ENCODE measurements around the gene TM4SF1.
"Not testable (repeated sequence)": the region's sequence is repeated elsewhere in the genome, so short reads cannot be mapped to it uniquely, and the experiment has no call there.

TM4SF1 gene

DNA sequence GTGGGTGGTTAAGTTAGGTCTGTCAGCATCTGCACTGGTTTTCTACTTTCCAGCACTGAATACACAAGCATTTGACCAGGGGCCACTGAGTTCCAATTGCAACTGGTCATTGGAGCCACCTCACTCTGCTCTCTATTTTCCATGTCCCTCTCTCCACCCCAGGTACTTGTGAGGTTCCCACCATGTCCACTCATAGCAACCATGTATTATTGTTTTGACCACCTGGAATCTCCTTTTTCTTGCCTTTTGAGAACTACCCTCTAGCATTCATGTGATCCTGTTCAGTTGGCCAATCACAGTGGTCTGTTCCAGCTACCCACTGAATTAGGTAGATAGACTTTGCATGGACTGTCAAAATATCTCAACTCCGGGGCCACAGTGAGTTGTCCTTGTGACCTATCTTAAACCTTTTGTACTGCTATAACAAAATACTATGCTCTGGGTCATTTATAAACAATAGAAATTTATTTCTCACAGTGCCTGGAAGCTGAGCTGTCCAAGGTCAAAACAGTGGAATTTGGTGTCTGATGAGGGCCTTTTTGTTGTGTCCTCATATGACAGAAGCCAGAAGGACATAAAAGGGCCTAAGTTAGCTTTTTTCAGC, 23.8 kb downstream of the TM4SF1 start:
- H3K9me3 Mint-ChIP-seq, result no peaks in the 10 kb centered on the region
- H3K27me3 Mint-ChIP-seq, result peaks cover 28% of the 10 kb centered on the region
- no peak overlapping the region for H3K27ac Mint-ChIP-seq
- H3K36me3 Mint-ChIP-seq (ENCODE audit: low read depth), result no peaks in the 10 kb centered on the region
- H3K4me1 Mint-ChIP-seq (ENCODE audit: low read depth), result no peaks in the 10 kb centered on the region
- no peak overlapping the region for H3K4me3 Mint-ChIP-seq

DNA sequence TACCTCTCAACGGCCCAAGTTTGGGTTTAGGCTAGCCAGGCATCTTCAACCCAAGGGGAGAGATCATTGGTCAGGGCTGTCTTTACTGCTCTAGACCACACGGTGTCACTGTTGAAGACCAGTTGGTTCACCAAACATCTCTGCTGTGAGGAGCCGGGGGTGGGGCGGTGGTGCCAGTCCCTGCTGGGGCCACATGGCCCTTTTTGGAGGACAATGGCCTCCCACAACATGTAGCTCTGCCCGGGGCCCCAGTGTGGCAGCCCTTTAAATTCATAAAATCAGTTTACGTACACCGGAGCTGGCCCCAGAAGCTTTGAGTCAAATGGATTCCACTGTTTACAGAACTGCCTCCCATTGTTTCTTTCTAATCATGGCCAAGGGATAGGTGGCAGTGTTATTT, 24.9 kb downstream of the TM4SF1 start:
- no peaks in the 10 kb centered on the region for H3K9me3 Mint-ChIP-seq
- H3K27ac Mint-ChIP-seq, result no peak overlapping the region
- no peaks in the 10 kb centered on the region for H3K4me1 Mint-ChIP-seq (ENCODE audit: low read depth)
- H3K36me3 Mint-ChIP-seq (ENCODE audit: low read depth), result no peaks in the 10 kb centered on the region
- H3K27me3 Mint-ChIP-seq, result peaks cover 23% of the 10 kb centered on the region
- H3K4me3 Mint-ChIP-seq, result no peak overlapping the region

DNA sequence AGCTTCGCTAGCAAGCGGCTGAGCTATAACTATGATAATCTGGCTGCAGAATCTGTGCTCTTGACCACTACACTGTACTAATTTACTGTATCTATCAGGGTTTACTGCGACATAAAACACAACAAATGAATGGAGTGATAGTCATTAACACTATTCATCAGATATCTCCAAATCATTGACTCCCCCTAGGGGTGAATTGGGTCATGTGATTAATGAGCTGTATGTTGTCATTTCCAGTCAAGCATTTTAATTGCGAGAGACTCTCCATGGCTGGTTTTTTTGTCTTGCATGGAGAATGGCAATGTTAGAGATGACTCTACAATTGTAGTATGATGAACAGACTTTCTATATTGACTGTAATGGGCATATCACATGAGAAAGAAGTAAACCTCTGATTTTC, 33.5 kb downstream of the TM4SF1 start:
- Mint-ChIP-seq H3K27me3 (peaks cover 27% of the 10 kb centered on the region), H3K4me1 (ENCODE audit: low read depth) (no peaks in the 10 kb centered on the region), H3K27ac (no peak overlapping the region), H3K4me3 (no peak overlapping the region), H3K9me3 (no peaks in the 10 kb centered on the region), H3K36me3 (ENCODE audit: low read depth) (no peaks in the 10 kb centered on the region)

DNA sequence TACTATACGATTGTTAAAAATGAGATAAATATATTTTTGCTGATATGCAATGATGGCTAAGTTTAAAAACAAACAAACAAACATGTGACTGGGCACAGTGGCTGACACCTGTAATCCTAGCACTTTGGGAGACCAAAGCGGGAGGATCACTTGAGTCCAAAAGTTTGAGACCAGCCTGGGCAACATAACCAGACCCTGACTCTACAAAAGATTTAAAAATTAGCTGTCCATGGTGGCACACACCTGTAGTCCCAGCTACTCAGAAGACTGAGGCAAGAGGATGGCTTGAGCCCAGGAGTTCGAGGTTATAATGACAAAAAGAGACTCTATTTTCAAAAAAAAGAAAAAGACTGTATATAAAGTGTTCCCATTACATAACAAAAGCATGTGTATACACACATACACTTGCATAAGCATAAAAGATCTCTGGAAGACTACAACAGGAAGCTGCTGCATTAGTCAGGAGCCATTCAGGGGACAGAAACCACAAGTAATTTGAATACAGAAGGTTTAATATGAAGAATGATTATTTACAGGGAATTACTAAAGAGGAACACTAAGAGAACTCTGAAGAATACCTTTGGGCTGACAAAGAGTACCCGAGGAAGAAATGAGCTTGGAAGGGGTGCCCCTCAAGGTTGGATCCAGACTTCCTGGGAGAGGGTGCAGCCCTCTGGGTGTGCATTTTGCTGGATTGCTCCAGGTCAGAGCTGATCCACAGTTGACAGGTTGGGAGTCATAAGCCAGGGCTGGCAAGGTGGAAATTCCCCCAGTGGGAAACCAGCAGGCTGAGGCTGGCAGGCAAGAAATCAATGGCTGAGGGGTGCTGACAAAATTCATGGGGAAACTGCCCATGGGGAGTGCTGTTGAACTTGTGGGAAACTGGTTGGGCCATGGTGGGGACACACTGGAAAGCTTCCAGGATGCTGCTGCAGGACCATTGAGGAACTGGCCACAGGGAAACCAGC, 34.8 kb downstream of the TM4SF1 start:
- no peak overlapping the region for H3K27ac Mint-ChIP-seq
- no peak overlapping the region for H3K4me3 Mint-ChIP-seq
- H3K4me1 Mint-ChIP-seq (ENCODE audit: low read depth), result no peaks in the 10 kb centered on the region
- H3K36me3 Mint-ChIP-seq (ENCODE audit: low read depth), result no peaks in the 10 kb centered on the region
- H3K9me3 Mint-ChIP-seq, result no peaks in the 10 kb centered on the region
- peaks cover 26% of the 10 kb centered on the region for H3K27me3 Mint-ChIP-seq

GRCh38 chr3:149340310-149340933, 37.0 kb downstream of the TM4SF1 start:
- Mint-ChIP-seq H3K27me3 (peaks cover 19% of the 10 kb centered on the region), H3K36me3 (ENCODE audit: low read depth) (no peaks in the 10 kb centered on the region), H3K27ac (no peak overlapping the region), H3K9me3 (no peaks in the 10 kb centered on the region), H3K4me1 (ENCODE audit: low read depth) (no peaks in the 10 kb centered on the region), H3K4me3 (no peak overlapping the region)

DNA sequence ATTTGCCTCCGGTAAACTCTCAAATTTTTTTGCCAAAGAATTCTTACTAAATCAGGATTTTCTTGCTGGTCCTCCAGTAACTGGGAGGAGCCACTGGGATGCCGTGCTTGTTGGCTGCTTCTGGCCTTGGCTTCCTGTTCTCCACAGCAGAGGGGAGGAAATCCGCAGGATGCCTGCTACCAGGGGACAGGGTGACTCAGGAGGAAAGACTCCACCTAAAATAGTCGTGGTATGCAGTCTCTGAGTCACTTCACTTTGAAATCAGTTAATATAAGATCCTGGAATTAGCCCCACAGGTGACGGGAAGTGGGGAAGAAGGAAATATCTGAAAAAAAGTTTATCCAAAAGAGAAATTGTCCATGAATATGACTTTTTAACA, 37.5 kb downstream of the TM4SF1 start:
- Mint-ChIP-seq H3K27me3 (peaks cover 19% of the 10 kb centered on the region), H3K4me3 (no peak overlapping the region), H3K36me3 (ENCODE audit: low read depth) (no peaks in the 10 kb centered on the region), H3K9me3 (no peaks in the 10 kb centered on the region), H3K27ac (no peak overlapping the region), H3K4me1 (ENCODE audit: low read depth) (no peaks in the 10 kb centered on the region)

- not testable (repeated sequence) for H3K4me3 Mint-ChIP-seq; H3K9me3 Mint-ChIP-seq; H3K4me1 Mint-ChIP-seq (ENCODE audit: low read depth); H3K27ac Mint-ChIP-seq; H3K36me3 Mint-ChIP-seq (ENCODE audit: low read depth)
- peaks cover 18% of the 10 kb centered on the region for H3K27me3 Mint-ChIP-seq
Observed at GRCh38 chr3:149337486-149337885, 40.0 kb downstream of the TM4SF1 start.

DNA sequence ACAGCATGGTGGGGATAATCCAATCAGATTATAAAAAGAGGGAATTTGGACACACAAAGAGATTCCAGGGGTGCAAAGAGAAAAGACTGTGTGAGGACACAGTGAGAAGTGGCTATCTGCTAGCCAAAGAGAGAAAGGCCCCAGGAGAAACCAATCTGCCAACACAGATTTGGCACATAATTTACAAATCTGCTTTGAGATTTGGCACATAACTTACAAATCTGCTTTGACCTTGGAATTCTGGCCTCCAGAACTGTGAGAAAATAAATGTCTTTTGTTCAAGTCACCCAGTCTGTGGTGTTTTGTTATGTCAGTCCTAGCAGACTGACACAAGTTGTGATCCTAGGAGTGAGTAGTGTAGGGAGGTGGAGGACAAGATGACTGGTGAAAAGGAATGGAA, 40.5 kb downstream of the TM4SF1 start:
- Mint-ChIP-seq H3K27ac (no peak overlapping the region), H3K36me3 (ENCODE audit: low read depth) (no peaks in the 10 kb centered on the region), H3K9me3 (no peaks in the 10 kb centered on the region), H3K4me1 (ENCODE audit: low read depth) (no peaks in the 10 kb centered on the region), H3K27me3 (peaks cover 17% of the 10 kb centered on the region), H3K4me3 (no peak overlapping the region)

GRCh38 chr3:149333176-149333859, 44.1 kb downstream of the TM4SF1 start, which contains the start of gene TM4SF18:
Gene TM4SF18 (minus strand): TSS chr3:149333636. CDS start chr3:149333382, 254 bp downstream.
- Mint-ChIP-seq H3K27me3 (peaks cover 7% of the 10 kb centered on the region), H3K4me3 (no peak within 1 kb of the TSS), H3K9me3 (no peaks in the 10 kb centered on the region), H3K27ac (no peak within 1 kb of the TSS), H3K36me3 (ENCODE audit: low read depth) (no peaks in the 10 kb centered on the region), H3K4me1 (ENCODE audit: low read depth) (no peaks in the 10 kb centered on the region)

- peaks cover 7% of the 10 kb centered on the region for H3K27me3 Mint-ChIP-seq
- no peaks in the 10 kb centered on the region for H3K4me1 Mint-ChIP-seq (ENCODE audit: low read depth)
- H3K4me3 Mint-ChIP-seq, result no peak overlapping the region
- H3K9me3 Mint-ChIP-seq, result no peaks in the 10 kb centered on the region
- H3K36me3 Mint-ChIP-seq (ENCODE audit: low read depth), result no peaks in the 10 kb centered on the region
- no peak overlapping the region for H3K27ac Mint-ChIP-seq
Observed at GRCh38 chr3:149332771-149333170, 44.7 kb downstream of the TM4SF1 start.

GRCh38 chr3:149332227-149332765, 45.2 kb downstream of the TM4SF1 start:
- no peaks in the 10 kb centered on the region for H3K4me1 Mint-ChIP-seq (ENCODE audit: low read depth)
- no peak overlapping the region for H3K27ac Mint-ChIP-seq
- H3K4me3 Mint-ChIP-seq, result no peak overlapping the region
- H3K9me3 Mint-ChIP-seq, result no peaks in the 10 kb centered on the region
- H3K36me3 Mint-ChIP-seq (ENCODE audit: low read depth), result no peaks in the 10 kb centered on the region
- H3K27me3 Mint-ChIP-seq, result peaks cover 7% of the 10 kb centered on the region

DNA sequence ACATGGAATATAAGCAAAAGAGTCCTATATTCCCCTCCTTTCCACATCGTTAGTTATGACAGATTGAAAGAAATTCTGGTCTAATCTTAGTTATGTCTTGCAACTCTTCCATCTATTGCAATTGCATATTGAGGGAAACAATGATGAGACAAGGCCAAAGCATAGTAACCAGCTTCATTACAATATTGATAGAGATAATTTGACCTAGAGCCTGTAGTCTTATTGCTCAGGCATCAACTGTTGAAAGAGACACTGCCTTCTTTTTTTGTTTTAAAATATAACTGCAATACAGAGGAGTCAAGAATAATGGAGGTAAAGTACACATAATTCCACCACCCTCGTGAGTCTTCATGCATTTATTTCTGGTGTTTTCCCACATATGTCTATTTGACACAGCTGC, 46.1 kb downstream of the TM4SF1 start:
- H3K36me3 Mint-ChIP-seq (ENCODE audit: low read depth), result no peaks in the 10 kb centered on the region
- no peak overlapping the region for H3K27ac Mint-ChIP-seq
- no peak overlapping the region for H3K4me3 Mint-ChIP-seq
- H3K9me3 Mint-ChIP-seq, result no peaks in the 10 kb centered on the region
- H3K4me1 Mint-ChIP-seq (ENCODE audit: low read depth), result no peaks in the 10 kb centered on the region
- H3K27me3 Mint-ChIP-seq, result peaks cover 7% of the 10 kb centered on the region

DNA sequence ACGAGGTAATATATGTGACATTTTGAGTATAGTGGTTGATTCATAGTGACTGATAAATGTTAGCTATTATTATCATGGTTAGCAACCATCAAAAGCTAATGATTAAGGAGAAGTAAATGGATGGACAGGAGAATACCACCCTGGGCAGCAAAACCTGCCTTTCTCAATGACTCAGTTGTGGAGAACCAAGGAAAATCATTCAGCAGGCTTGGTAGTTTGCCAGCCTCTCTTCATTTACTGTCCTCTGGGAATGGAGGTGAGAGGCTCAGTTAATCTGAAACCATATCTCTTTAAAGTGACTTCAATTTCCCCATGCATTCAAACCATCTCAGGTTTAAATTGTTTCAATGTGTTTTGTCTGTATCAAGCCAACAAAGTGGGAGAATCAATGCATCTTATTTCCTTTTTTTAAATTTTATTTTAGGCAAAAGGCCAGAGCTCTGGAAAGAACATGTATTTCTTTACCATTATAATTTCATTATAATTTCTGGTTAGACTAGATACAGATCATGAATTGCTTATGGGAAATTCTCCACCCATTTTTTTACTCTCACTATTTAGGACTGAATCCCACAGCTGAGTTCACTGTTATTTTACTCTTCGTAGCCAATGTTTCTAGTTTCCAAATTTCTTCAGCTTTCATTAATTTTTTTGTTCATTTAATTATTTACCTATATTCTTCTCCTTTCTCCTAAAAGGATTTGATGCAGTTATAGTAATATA, 46.7 kb downstream of the TM4SF1 start:
- Mint-ChIP-seq H3K4me3 (no peak overlapping the region), H3K36me3 (ENCODE audit: low read depth) (no peaks in the 10 kb centered on the region), H3K4me1 (ENCODE audit: low read depth) (no peaks in the 10 kb centered on the region), H3K27me3 (peaks cover 7% of the 10 kb centered on the region), H3K9me3 (no peaks in the 10 kb centered on the region), H3K27ac (no peak overlapping the region)

- Mint-ChIP-seq H3K4me1 (ENCODE audit: low read depth) (no peaks in the 10 kb centered on the region), H3K36me3 (ENCODE audit: low read depth) (no peaks in the 10 kb centered on the region), H3K9me3 (no peaks in the 10 kb centered on the region), H3K4me3 (no peak overlapping the region), H3K27ac (no peak overlapping the region), H3K27me3 (peaks cover 8% of the 10 kb centered on the region)
Observed at GRCh38 chr3:149327156-149327555, 50.3 kb downstream of the TM4SF1 start.
